BJ (cell line): ENCODE measurements around the gene PALLD. TPM values are rescaled to one million over a fixed set of nuclear protein-coding genes. Genes with fewer than 3 reads are reported as not detected.

Experiments used
- CTCF ChIA-PET: fragments of 350-600 bp; formaldehyde crosslinking; extraction: SDS; loops from one replicate; lab custom pipeline; 2021; ENCODE audit warnings: antibody characterized with exemption, inconsistent platforms; lab: Yijun Ruan, JAX
- POLR2A ChIA-PET: fragments of 300-600 bp; sonication (Branson Sonifier 250); formaldehyde crosslinking; extraction: SDS; loops from one replicate; lab custom pipeline; 2021; ENCODE audit warnings: antibody characterized with exemption; lab: Charles Lee
- DNase-seq: peaks from one replicate; pipeline ENCODE4 v3.0.0-alpha.2; 2011; ENCODE audit warnings: low read depth
- H3K27me3 ChIP-seq: 2 replicates; pipeline ENCODE4 v1.6.0; 2011; ENCODE audit warnings: low read length; ENCODE audit not compliant: control insufficient read depth, insufficient read depth
- H3K36me3 ChIP-seq: 2 replicates; pipeline ENCODE4 v1.5.1; 2011; ENCODE audit warnings: low read length; ENCODE audit not compliant: control insufficient read depth, insufficient read depth
- H3K4me3 ChIP-seq: 2 replicates; pipeline ENCODE4 v1.5.1; 2011; ENCODE audit warnings: low read depth, mild to moderate bottlenecking, control low read depth, low read length
- polyA plus RNA-seq: library from polyadenylated mRNA; depleted of rRNA; stranded (reverse); fragments of >200 nt; gene quantifications from 2 replicates; pipeline ENCODE4 v1.2.3, GENCODE V29; 2011
- TF ChIP-seq, protein P1 (sequence below): IDR thresholded peaks from 2 replicates; pipeline ENCODE4 v1.5.1; 2011; ENCODE audit warnings: low read depth, mild to moderate bottlenecking, control low read depth, inconsistent platforms, low read length, moderate library complexity; ENCODE audit not compliant: insufficient read depth

The PALLD gene
- polyA plus RNA-seq, 1 experiment, result 30.3 TPM

DNA sequence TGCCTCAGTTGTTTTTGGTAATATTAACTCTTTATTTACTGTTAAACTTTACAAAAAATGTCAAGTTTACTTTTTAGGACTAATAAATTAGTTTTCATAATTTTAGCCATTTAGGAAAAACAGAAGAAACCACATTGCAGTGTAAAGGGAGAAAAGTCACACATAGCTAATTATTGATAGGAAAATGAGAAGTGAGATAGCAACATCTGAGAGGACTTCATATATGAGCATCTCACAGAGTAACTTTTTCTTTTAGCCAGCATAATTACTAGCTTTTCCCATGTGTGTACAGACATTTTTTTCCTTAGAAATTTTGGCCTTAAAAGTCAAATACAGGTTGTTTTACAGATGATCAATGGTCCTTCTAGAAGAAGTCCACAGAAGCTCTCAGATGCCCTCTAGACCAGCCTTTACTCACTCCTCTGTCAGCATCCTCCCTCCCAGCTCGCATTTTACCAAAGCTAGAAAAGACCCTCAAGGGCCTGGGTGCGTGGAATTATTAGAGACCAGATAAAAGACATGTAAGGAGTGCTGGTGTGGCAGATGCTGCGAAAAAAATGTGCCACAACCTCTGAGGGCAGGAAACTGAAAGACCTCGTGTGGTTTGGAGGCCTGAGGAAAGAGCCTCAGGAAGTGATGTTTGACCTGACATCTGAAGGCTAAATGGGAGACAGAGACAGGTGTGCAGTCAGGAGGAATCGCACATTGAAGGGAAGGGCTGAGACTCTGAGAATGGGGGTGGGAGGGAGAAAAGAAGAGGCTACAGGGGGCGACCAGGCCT is 356.3 kb downstream of the PALLD start:
- CTCF ChIA-PET, result interaction anchor here (1.0 to 1.2 kb wide), 2 partner anchors 9 to 142 kb away, joined by 3 read pairs; no protein-coding TSS in a partner anchor
- no peak for DNase-seq
- Histone ChIP-seq H3K27me3 (no peaks in the 10 kb centered on the region), H3K36me3 (peaks cover 1% of the 10 kb centered on the region), H3K4me3 (no peak overlapping the region)
- POLR2A ChIA-PET, result no interaction called here
- TF ChIP-seq, protein P1, sequence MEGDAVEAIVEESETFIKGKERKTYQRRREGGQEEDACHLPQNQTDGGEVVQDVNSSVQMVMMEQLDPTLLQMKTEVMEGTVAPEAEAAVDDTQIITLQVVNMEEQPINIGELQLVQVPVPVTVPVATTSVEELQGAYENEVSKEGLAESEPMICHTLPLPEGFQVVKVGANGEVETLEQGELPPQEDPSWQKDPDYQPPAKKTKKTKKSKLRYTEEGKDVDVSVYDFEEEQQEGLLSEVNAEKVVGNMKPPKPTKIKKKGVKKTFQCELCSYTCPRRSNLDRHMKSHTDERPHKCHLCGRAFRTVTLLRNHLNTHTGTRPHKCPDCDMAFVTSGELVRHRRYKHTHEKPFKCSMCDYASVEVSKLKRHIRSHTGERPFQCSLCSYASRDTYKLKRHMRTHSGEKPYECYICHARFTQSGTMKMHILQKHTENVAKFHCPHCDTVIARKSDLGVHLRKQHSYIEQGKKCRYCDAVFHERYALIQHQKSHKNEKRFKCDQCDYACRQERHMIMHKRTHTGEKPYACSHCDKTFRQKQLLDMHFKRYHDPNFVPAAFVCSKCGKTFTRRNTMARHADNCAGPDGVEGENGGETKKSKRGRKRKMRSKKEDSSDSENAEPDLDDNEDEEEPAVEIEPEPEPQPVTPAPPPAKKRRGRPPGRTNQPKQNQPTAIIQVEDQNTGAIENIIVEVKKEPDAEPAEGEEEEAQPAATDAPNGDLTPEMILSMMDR, result no peak

- Histone ChIP-seq H3K36me3 (peaks cover 1% of the 10 kb centered on the region), H3K27me3 (no peaks in the 10 kb centered on the region), H3K4me3 (no peak overlapping the region)
- POLR2A ChIA-PET, result interaction anchor here (0.6 kb wide), 1 partner anchor 9 kb away, joined by 4 read pairs; no protein-coding TSS in a partner anchor
- TF ChIP-seq, protein P1, result no peak
- CTCF ChIA-PET, result interaction anchor here (3.1 kb wide), 1 partner anchor 9 kb away, joined by 8 read pairs; no protein-coding TSS in a partner anchor
- DNase-seq, result no peak
Observed at GRCh38 chr4:168853770-168854169, 356.9 kb downstream of the PALLD start.

DNA sequence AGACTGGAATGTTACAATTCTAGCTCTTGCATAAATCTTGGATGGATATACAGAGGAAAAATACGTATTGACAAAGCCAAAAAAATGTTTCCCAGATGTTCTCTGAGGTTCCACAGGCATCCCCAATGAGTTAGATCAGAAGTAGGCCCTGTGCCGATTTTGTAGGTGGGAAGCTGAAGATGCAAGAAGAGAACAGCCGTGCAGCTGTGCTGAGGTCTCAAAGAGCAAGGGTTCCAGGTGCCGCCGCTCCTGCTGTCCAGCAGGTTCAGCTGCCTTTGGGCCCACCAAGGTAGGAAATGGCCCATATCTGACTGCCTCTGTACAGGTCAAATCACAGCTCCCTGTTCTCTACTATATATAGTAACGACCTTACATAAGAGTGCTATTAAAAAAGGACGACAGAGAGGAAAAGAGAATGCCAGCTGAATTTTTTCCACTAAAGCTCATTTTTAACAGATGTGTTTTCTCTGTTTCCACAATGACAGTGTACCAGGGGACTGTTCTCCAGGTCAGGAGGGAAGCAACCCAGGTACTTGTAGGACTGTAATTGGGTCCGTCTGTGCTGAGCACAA is 357.6 kb downstream of the PALLD start:
- H3K4me3 ChIP-seq, result no peak overlapping the region
- ChIA-PET CTCF (interaction anchor here (0.6 to 3.1 kb wide), 2 partner anchors 10 to 67 kb away, joined by 3 to 8 read pairs; no protein-coding TSS in a partner anchor), POLR2A (interaction anchor here (0.6 kb wide), 1 partner anchor 9 kb away, joined by 4 read pairs; no protein-coding TSS in a partner anchor)
- TF ChIP-seq, protein P1, result no peak
- no peaks in the 10 kb centered on the region for H3K27me3 ChIP-seq
- DNase-seq, result no peak
- peaks cover 1% of the 10 kb centered on the region for H3K36me3 ChIP-seq

GRCh38 chr4:168856312-168856711 is 359.5 kb downstream of the PALLD start:
- Histone ChIP-seq H3K4me3 (no peak overlapping the region), H3K27me3 (no peaks in the 10 kb centered on the region), H3K36me3 (peaks cover 1% of the 10 kb centered on the region)
- ChIA-PET CTCF (interaction anchor here (1.1 to 3.1 kb wide), 3 partner anchors 9 to 24 kb away, joined by 4 to 8 read pairs (median 6); no protein-coding TSS in a partner anchor), POLR2A (no interaction called here)
- TF ChIP-seq, protein P1, result no peak
- DNase-seq, result no peak

DNA sequence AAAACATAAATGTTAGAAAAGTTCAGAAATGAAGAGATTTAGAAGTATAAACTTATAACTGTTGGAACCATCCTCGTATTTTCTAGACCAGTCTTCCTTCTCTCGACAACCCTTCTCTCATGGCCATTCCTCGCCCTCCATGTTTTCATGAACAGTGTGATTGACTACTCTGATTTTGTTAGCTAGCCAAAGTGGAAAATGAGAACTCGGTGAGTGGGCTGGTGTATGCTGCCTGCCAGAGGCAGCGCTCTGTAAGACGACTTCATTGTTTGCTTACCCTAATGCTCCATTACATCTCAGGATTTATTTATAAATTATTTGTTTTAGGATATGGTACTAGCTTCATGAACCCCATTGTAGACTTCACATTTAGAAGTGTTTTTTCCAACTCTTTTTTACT is 360.2 kb downstream of the PALLD start:
- Histone ChIP-seq H3K36me3 (peaks cover 2% of the 10 kb centered on the region), H3K4me3 (no peak overlapping the region), H3K27me3 (no peaks in the 10 kb centered on the region)
- ChIA-PET CTCF (interaction anchor here (1.1 kb wide), 1 partner anchor 25 kb away, joined by 4 read pairs; no protein-coding TSS in a partner anchor), POLR2A (no interaction called here)
- DNase-seq, result no peak
- TF ChIP-seq, protein P1, result no peak
